Suppressor macrophage treated with lipopolysaccharide for 1 hour (primary cell): ENCODE measurements around the gene JARID2.
"Not testable (repeated sequence)": the region's sequence is repeated elsewhere in the genome, so short reads cannot be mapped to it uniquely, and the experiment has no call there.

ENCODE experiments used
- DNase-seq, 3 donors: peaks; one replicate each; pipeline ENCODE4 v3.0.0-alpha.2; 2020 to 2022

The JARID2 gene

GRCh38 chr6:15290962-15291704, 45.3 kb downstream of the JARID2 start:
- no peak for DNase-seq

- no peak for DNase-seq
Observed at GRCh38 chr6:15292721-15293302, 46.9 kb downstream of the JARID2 start.

GRCh38 chr6:15293674-15294073, 47.8 kb downstream of the JARID2 start:
- no peak for DNase-seq

GRCh38 chr6:15294504-15294903, 48.6 kb downstream of the JARID2 start:
- DNase-seq: no peak

- no peak for DNase-seq
Observed at GRCh38 chr6:15296249-15296648, 50.4 kb downstream of the JARID2 start.

GRCh38 chr6:15296735-15297134, 50.9 kb downstream of the JARID2 start:
- DNase-seq: no peak

- DNase-seq: not testable (repeated sequence)
Observed at GRCh38 chr6:15297167-15297566, 51.3 kb downstream of the JARID2 start.

GRCh38 chr6:15297895-15298590, 52.2 kb downstream of the JARID2 start:
- DNase-seq: peak in 2 of 3 donors; percentile 46 to 54

- DNase-seq: peak; percentile 48 to 53 (median 52)
Observed at GRCh38 chr6:15299430-15300131, 53.7 kb downstream of the JARID2 start.

- DNase-seq: peak in 2 of 3 donors; percentile 40 to 42
Observed at GRCh38 chr6:15301179-15302006, 55.5 kb downstream of the JARID2 start.

GRCh38 chr6:15303162-15303919, 57.5 kb downstream of the JARID2 start:
- no peak for DNase-seq

- no peak for DNase-seq
Observed at GRCh38 chr6:15303920-15304291, 58.0 kb downstream of the JARID2 start.

- DNase-seq: no peak
Observed at GRCh38 chr6:15304337-15305042, 58.6 kb downstream of the JARID2 start.

GRCh38 chr6:15305496-15305895, 59.6 kb downstream of the JARID2 start:
- DNase-seq: no peak

- no peak for DNase-seq
Observed at GRCh38 chr6:15305909-15306308, 60.0 kb downstream of the JARID2 start.

GRCh38 chr6:15308435-15309213, 62.8 kb downstream of the JARID2 start:
- peak in 2 of 3 donors; percentile 39 to 56 for DNase-seq

- no peak for DNase-seq
Observed at GRCh38 chr6:15309611-15310283, 63.9 kb downstream of the JARID2 start.

- DNase-seq: no peak
Observed at GRCh38 chr6:15310680-15311079, 64.8 kb downstream of the JARID2 start.

- DNase-seq: peak in 1 of 3 donors; percentile 37
Observed at GRCh38 chr6:15312500-15312899, 66.6 kb downstream of the JARID2 start.

- DNase-seq: peak; percentile 52 to 59 (median 53)
Observed at GRCh38 chr6:15313367-15313766, 67.5 kb downstream of the JARID2 start.
